GM19372 (cell line): ENCODE results near the gene FAT3.

Experiments used
- ATAC-seq: cut with Tn5 transposase; IDR thresholded peaks from one replicate; pipeline ENCODE4 v1.9.1; 2021; ENCODE audit warnings: mild to moderate bottlenecking, low read depth, moderate library complexity; ENCODE audit not compliant: unreplicated experiment

FAT3 gene

DNA sequence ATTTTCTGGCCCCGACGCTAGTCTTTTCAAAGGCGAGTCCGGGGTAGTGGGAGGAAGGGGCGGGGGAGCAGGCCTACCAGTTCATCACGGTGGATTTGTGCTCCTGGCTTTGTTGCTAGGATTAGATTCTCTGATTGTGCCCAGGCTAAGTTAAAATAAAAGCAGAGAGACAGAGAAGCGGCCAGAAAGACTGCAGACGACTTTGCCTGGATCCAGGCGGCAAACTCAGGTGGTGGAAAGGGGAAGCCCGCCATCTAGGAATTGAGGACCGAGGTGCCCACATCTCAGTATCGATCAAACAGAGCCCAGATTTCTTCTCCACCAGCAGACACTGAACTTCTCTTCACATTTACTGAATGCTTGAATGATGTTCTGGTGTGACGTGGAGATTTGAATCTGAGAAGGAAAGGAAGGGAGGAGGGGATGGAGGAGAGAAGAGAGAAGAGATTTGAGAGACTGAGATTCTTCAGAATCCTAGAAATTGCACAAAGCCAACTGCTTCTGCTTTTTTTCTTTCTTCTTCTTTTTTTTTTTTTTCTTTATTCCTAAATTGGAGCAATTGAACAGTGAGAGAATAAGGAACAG lies 2.7 kb downstream of the FAT3 start:
- ATAC-seq, result no peak

DNA sequence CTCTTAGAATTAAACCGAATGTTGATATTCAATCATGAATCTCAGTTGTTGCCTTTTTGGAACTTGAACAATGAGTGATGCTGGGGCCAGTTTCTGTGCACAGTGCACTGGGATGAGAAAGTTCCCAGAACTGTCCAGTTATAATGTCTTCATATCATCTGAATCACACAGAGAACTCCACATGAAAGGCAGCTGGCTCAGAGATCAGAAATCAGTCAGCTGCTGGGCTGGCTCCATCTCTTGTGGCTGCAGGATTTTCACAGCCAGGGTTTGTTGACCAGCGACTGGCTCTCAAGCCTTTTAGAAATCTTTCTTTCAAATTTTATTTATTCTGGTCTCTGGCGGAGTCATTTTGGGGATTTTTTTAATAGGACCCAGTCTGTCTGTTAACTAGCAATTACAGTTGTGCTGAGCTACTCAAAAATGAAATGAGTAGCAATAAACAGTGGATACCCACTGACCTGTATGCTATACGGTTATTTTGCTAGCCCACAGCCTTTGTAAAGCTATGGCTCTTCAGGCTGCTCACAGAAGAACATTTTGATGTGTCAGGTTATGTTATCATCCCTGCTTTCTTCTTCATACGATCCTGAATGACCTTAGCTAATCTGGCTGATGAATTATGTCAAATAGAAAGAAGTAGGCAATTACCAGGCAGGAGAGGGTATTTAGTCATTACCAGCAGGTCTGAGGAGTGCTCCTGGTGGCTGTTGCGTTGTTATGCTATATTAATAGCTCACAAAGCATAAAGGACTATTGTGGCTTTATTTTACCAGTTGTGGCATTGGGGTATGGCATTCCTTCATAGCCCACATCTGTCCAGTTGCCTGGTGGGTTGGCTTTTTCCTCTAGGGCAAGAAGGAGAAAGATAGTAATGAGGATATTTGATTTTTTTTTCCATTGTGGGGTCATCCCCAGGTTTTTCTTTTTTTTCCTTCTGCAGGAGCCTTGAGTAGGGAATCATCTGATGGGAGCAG lies 3.6 kb downstream of the FAT3 start:
- ATAC-seq, result no peak

DNA sequence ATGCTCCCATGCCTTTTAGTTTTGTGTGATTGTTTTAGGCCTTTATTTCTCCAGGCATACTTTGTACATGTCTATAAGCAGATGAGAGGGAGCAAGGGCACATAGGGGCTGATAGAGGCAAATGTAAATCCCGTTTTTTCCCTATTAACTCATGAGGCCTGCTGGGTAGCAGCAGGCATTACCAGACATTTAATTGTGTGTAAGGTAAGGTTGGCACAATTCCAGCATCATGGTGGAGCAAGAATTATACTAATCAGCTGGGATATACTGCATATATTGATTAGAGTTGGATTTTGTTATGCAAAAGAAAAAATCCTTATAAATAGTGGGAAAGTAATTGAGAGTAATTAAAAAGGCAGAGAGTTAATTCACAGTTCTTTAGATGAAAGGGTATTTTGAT lies 12.2 kb downstream of the FAT3 start:
- ATAC-seq, result no peak

DNA sequence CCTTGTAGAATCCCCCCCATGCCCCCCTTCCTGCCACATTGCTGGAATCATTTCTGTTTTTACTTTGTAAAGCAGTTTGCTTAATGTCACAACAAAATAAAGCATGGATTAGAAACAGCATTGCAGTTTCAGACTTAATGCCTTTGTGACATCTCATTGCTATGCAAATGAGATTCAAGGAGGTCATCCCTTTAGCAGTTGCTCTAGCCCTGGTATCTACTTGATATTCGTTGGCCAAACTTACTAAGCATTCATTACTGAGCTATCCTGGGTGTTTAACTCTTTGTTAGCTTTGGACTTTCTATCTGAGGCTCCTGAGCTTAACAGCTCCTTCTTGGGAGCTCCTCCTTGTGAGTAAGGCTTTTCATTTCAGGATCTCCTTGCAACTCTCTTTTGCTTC lies 16.3 kb downstream of the FAT3 start:
- ATAC-seq, result no peak

DNA sequence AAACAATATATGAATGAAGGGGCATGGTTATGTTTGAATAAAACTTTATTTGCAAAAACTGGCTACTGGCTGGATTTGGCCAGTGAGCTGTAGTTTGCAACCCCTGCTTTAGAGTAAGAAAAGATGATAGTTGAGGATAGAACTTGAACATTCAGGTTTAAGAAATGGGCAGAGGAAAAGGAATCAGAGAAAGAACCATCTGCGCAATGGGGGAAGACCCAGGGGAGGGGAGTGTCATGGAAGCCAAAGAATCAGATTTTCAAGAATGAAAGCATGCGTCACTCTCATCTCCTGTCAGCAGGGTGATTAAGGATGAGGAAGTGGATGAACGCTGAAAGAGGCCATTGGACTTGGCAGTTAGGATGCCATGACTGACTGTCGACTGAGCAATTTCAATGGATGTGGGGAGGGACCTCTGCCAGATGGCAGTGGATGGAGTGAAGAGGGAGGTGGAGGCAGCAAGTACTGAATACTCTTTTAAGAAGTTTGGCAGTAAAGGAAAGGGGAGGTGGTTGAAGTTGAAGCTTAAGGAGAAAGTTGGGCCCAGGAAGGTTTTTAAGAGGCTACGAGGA lies 21.2 kb downstream of the FAT3 start:
- no peak for ATAC-seq

DNA sequence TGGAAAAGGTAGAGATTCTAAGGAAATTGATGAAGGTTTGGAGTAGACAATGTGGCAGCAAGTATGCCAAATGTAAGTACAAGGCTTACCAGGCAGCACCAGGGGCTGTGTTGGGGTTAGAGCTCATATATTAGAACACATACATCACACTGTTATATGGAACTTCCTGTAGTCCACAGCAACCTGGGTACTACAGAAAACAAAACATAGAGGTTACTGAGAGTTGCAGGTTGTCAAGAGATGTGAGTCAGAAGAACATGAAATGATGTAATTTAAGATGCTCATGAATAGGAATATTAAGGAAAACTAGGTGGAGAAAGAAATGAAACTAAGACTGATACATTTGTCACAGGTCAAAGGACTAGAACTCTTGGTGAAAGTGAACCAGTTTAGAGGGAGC lies 22.0 kb downstream of the FAT3 start:
- no peak for ATAC-seq

DNA sequence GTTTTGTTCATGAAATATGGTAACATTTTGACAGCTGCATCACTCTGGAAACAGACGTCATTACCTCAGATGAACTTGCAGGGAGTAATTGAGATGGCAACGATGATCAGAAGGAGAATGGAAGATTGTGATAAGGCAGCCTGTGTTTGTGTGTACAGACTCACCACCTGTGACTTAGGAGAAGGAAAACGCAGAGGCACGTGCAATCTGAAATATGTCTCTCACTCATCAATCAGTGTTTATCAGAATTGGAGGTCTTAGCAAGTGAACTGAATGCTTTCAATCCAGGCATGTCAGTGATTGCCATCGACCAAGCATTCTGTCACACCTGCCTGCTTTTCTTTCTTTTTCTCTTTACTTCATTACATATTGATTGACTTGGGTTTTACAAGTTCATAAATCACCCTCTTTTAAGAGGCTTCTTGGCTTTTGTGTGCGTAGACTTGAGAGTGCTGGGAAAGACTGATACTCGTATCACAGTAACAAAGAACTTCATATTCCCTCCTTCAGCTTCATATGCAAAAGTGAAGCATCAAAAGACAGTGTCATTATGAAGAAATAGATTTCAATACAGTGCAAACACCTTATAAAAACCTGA lies 24.6 kb downstream of the FAT3 start:
- no peak for ATAC-seq

DNA sequence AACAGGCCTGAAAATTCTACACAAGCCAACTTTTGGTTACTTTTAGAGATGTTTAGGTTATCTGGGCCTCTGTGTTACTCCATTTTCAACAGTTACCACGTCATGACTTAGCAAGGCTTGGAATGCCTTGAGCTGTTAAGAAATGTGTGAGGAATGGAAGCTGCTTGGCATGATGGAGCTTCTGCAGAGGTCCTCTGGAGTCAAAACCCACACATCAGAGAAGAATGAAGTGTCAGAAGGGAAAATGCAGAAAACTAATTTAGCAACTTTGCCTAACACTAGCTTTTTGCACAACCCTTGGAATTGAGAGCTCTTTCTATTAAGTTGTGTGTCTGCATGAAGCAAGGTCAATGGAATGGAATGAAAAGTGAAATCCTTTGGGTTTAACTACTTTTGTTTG lies 27.4 kb downstream of the FAT3 start:
- ATAC-seq, result no peak

DNA sequence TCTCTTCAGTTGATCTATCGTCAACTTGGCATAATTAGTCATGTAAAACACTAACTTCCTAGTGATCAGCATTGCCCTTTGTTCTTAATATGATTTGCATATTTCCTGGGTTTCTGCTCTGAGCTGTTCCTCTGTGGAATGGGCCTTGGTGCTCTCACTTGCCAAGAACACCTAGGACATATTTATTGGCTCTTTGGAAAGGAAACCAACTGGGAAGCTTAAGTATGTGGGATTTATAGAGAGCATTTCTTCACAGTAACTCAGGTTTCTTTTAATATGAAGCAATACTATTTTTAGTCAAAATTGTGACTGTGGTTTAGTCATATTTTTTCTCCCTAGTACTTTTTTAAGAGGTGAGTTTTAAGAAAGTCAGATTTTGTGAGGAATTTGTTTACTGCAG lies 28.8 kb downstream of the FAT3 start:
- ATAC-seq, result no peak

DNA sequence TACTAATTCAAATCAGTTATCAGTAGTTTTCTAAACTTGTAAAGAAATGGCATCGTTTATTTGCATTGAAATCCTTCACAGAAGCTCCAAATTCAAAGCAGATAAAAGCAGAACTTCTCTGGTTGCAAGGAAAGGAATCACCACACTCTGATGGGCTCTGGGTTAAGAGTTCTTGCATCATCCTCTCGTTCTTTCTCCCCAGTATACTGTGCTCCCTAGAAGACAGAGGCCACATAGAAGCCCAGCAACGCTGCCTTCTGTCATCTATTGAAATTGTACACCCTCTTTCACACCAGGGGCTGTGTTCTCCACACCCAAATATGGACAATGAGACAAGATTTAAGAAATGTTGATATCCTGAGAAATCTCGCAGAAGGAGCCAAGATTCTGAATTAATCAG lies 29.3 kb downstream of the FAT3 start:
- no peak for ATAC-seq

DNA sequence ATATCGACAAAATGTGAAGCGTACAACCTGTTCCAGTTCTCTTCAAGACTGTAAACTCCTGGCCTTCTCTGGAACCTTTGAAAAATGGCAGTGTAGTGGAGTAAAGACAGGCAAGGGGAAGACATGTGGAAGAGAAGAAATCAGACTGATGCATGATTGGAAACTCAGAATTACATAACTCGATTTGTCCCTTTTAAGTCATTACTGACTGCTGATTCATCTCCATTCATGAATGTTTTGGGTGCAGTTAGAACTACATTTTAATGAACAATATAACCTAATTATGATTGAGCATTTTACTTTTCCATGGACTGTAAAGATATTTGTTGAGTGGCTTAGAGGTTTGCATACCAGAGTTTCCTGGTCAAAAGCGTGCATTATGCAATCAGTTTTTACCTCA lies 32.9 kb downstream of the FAT3 start:
- ATAC-seq, result no peak

DNA sequence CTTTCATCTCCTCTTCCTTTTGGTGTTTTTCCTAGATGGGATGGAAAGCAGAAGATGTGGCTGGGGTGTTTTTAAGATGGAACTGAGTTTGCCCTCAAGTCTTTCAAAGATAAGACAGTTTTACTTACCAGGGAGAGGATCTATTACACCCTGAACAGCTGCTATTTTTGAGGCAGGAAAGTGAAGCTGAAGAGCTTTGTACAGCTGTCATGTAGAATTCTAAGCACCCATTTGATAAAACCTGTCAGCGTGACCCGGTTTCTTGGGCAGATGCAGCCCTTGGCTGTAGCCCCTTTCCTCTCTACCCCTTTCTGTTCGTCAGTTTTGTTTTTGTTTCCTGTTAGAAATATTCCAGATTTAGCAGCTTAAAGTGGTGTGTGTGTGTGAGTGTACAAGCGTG lies 35.2 kb downstream of the FAT3 start:
- no peak for ATAC-seq

DNA sequence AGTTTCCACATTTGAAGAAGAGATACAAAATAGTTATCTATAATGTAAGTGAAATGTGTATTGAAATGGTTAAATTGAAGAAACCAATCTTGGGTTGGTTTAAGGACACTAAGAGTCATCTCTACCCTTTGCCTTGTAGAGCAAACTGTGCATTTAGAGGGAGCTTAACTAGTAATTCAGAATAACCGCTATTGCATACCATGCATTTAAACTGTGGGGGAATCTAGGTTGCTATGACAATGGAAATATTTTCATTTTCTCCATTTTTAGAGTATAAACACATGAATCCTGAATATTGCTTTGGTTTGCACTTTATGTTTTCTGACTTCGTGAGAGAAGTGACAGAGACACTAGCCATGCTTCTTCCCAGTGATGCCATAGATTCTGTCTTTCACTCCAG lies 39.7 kb downstream of the FAT3 start:
- ATAC-seq, result no peak

DNA sequence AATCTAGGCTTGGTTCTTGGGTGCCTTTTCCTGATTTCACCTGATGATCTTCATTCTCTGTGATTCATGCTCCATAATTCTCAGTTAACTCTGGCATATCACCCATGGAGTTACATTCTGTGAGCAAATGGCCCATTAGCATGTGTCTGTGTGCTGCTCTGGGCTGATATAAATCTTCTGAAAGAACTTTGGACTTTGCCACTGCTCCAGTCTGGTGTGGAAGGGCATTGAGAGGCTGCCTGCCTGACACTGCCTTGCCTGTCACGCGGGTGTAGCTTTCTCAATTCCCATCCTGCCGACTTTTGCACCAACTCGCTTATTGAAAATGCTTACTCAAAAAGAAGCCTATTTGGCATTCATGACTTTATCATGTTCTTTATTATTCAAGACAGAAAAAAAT lies 42.2 kb downstream of the FAT3 start:
- no peak for ATAC-seq

DNA sequence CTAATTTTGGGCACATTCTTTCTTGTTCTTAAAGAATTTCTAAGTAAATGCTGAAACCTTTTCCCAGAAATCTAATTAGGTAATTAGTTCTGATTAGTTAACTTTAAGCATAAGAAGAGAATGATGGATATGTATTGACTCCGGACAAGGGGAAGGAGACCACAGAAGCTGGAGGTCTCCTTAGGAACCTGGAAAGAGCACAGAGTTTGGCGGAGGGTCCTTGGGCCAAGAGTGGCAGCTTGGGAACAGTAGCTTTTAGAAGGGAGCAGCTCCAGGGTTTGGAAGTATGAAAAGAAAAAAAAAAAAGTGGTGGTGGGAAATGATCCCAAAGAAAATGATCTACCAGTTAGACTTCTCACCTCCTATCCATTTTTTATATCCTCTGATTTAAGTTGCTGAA lies 42.7 kb downstream of the FAT3 start:
- ATAC-seq, result no peak

DNA sequence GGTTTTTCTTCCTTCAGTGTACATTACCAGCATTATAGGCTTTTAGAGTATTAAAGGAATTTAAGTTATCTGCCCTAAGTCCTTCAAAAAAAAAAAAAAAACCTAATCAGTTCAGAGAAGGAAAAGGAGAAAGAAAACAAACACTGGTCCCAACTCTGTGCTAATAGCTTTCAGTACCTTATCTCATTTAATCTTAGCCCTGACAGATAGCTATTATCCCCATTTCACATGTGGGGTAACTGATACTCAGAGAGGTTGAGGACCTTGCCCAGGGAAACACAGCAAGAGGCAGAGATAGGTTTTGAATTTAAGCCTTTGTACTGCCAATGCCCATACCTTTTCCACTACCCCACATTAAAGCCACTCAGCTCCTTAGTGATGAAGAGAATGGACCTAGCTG lies 43.4 kb downstream of the FAT3 start:
- no peak for ATAC-seq

DNA sequence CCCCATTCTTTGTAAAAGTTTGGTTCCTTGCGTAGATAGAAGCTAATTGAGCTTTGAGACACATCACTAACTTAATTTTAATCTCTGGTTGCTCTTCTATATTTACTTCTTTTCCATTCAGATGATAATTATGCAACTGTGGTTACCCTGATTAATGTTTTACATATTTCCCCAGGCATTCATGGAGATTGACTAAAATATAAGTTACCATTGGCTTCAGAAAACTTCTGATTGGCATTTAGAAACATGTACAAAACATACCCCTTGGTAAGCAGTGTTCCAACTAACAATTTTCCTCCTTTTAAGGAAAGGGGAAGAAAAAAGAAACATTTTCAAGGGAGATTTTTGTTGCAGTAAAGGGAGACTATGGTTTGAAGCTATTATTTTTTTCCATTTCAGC lies 43.9 kb downstream of the FAT3 start:
- ATAC-seq, result no peak

DNA sequence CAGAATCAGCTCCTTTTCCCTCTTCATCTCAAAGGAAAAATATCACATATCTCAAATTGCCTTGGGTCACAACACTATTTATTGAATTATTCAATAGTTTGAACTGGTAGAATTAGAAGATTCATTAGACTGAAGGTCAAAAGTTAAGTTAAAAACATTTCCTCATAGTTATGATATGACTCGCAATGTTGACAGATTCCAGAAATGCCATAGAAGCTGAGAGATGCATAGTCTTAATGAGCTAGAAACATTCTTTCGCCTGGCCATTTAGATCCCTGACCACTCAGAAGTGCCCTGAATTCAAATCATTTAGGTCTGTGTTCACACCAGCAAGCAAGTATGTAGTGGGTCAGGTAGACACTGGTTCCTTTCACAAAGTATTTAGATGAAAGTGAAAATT lies 44.4 kb downstream of the FAT3 start:
- ATAC-seq, result no peak

DNA sequence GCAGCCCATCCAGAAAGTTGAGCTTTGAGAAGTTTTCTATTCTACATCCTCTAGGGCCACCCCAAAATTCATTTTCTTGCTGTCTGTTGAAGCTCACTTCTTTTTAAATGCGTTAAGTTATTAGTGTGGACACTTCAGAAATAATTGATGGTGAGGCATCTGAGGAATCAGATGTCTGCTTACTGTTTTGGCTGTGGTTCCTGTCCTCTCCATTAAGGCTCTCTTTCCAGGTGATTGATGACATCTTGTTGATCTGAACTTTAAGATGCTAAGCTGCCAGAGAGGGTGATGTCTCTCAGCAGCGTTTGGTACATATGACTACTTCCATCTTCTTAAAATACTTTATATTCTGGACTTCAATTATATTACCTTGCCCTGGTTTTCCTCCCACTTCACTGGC lies 45.2 kb downstream of the FAT3 start:
- ATAC-seq, result no peak

DNA sequence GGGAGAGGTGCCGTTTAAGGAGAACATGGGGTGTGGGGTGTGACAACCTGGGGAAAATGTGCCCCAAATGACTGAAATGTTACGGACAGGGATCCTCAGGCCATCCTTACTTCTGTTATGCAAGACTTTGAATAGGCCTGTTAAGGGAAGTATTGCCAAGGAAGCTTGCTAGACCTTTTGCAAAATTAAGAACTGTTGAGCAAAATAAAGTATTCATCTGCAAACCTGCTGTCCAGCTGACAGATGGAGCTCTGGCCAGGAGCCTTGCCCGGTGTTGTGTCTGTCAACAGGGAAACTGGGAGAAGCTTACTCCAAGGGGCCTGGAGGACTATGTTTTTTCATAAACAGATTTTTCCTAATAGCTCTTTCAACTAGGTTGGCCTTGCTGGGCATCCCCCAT lies 48.0 kb downstream of the FAT3 start:
- ATAC-seq, result no peak
